ENCODE measurements around the gene COL5A1. TPM values are rescaled to one million over a fixed set of nuclear protein-coding genes. Genes with fewer than 3 reads are reported as not detected.

The COL5A1 gene
- total RNA-seq, 1 experiment from 2014 or later = 9.5 TPM

DNA sequence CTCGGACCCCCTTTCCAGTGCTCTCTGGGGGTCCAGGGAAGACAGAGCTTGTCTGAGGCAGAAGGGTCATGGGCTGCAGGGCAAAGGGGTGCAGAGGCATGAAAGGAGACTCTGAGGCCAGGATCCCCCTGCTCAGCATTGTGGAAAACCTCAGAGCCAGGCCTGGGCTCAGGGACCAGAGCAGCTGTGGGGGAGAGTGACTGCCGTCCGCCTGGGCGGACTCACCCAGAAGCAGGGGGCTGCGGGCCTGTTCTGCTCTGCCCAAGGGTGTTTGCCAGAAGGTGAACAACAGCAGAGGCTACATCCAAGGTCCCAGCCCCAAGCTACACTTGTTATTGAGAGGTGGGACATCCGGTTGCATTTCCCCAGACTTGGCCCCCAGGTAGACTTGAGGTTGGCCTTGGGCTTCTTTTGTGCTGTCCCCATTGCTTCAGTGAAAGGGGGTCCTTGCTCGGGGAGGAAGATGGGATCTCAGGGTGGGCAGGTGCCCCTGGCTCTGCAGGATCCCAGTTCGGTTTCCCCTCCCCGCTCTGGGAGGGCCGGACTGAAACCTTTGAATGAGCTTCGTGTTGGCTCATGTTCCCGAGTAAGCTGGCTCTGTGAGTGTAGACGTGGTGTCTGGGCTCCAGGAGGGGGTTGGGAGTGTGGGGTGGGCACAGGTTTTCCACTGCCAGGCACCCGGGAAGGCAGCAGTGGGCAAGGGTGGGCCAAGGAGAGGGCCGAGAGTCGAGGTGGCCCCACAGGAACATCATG lies 92.1 kb downstream of the COL5A1 start:
- no peak for DNase-seq
- H2BK5ac ChIP-seq (ENCODE audit: insufficient read length, low read length) = no peak overlapping the region
- H3K4me1 ChIP-seq (ENCODE audit: insufficient read depth, low read length) = no peaks in the 10 kb centered on the region
- no peaks in the 10 kb centered on the region for H4K20me1 ChIP-seq (ENCODE audit: control insufficient read depth, insufficient read depth, insufficient read length)
- no peak overlapping the region for H3T11ph ChIP-seq (ENCODE audit: low read length)
- H3K23ac ChIP-seq (ENCODE audit: insufficient read length, low read depth, low read length) = no peak overlapping the region
- no peak overlapping the region for H2AK5ac ChIP-seq (ENCODE audit: insufficient read length, low read length)
- H3K9ac ChIP-seq (ENCODE audit: extremely low read depth, insufficient read length, low read length) = no peak overlapping the region
- no peak overlapping the region for H4K91ac ChIP-seq (ENCODE audit: insufficient read length, low read depth, low read length)
- H2BK120ac ChIP-seq (ENCODE audit: low read depth, low read length, poor library complexity, severe bottlenecking) = no peak overlapping the region
- H3K9me3 Mint-ChIP-seq = peaks cover 0 to 3% of the 10 kb centered on the region in 2 experiments; a peak in 1 of 5 replicates
- H2BK20ac ChIP-seq (ENCODE audit: low read depth, low read length, poor library complexity, severe bottlenecking) = no peak overlapping the region
- no peaks in the 10 kb centered on the region for H3K79me1 ChIP-seq (ENCODE audit: insufficient read depth, low read depth, low read length, poor library complexity, severe bottlenecking)
- H3K4me2 ChIP-seq (ENCODE audit: insufficient read depth, insufficient read length, low read length) = no peak overlapping the region
- H3K4me3 Mint-ChIP-seq = no peak overlapping the region
- TF ChIP-seq, protein P1, sequence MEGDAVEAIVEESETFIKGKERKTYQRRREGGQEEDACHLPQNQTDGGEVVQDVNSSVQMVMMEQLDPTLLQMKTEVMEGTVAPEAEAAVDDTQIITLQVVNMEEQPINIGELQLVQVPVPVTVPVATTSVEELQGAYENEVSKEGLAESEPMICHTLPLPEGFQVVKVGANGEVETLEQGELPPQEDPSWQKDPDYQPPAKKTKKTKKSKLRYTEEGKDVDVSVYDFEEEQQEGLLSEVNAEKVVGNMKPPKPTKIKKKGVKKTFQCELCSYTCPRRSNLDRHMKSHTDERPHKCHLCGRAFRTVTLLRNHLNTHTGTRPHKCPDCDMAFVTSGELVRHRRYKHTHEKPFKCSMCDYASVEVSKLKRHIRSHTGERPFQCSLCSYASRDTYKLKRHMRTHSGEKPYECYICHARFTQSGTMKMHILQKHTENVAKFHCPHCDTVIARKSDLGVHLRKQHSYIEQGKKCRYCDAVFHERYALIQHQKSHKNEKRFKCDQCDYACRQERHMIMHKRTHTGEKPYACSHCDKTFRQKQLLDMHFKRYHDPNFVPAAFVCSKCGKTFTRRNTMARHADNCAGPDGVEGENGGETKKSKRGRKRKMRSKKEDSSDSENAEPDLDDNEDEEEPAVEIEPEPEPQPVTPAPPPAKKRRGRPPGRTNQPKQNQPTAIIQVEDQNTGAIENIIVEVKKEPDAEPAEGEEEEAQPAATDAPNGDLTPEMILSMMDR (conservative IDR thresholded peaks at IDR 0.05) = no peak
- no peak overlapping the region for H3K14ac ChIP-seq (ENCODE audit: insufficient read depth, low read length)
- H3K27me3 Mint-ChIP-seq (ENCODE audit: low read depth) = no peaks in the 10 kb centered on the region
- H3K4me1 Mint-ChIP-seq = no peaks in the 10 kb centered on the region
- no peak overlapping the region for H4K8ac ChIP-seq (replicated peaks; ENCODE audit: insufficient read length, low read depth, low read length)
- no peak overlapping the region for H3K4ac ChIP-seq (ENCODE audit: low read depth, low read length)
- no peak overlapping the region for H3K27ac ChIP-seq (ENCODE audit: insufficient read length, low read depth, low read length)
- no peak overlapping the region for H2BK15ac ChIP-seq (ENCODE audit: low read depth, low read length)
- no CpG with 5 or more reads among the region's 16 CpGs for WGBS (ENCODE audit: extremely low coverage, insufficient read length, low lambda C conversion rate)
- peak overlapping the region in 1 of 3 experiments; percentile 61; a peak in 2 of 7 replicates for H3K27ac Mint-ChIP-seq
- no peaks in the 10 kb centered on the region for H3K79me2 ChIP-seq (ENCODE audit: insufficient read depth, low read length)
- H3K18ac ChIP-seq (ENCODE audit: insufficient read length, low read depth, low read length) = no peak overlapping the region
- H3K36me3 Mint-ChIP-seq (ENCODE audit: insufficient read depth in 1 of 3, low read depth in 3 of 3) = peaks cover 0 to 4% (median 0%) of the 10 kb centered on the region in 3 experiments; a peak in 3 of 7 replicates
- H2BK12ac ChIP-seq (ENCODE audit: insufficient read length, low read depth, low read length) = no peak overlapping the region
- no peak overlapping the region for H2AFZ ChIP-seq (ENCODE audit: low read length)
- no peaks in the 10 kb centered on the region for H3K23me2 ChIP-seq (ENCODE audit: insufficient read length, low read depth, low read length, poor library complexity, severe bottlenecking)
- no peak overlapping the region for H4K5ac ChIP-seq (ENCODE audit: insufficient read length, low read depth, low read length)
- H3K56ac ChIP-seq (ENCODE audit: insufficient read length, low read depth, low read length) = no peak overlapping the region
- no peaks in the 10 kb centered on the region for H3K9me3 ChIP-seq (ENCODE audit: control insufficient read depth, low read depth, low read length)
- no peaks in the 10 kb centered on the region for H3K27me3 ChIP-seq (ENCODE audit: insufficient read depth, low read length)
